GM21526 (cell line): ENCODE measurements around the gene PTPRF.
"Not testable (repeated sequence)": the region's sequence is repeated elsewhere in the genome, so short reads cannot be mapped to it uniquely, and the experiment has no call there.

Source experiments
- ATAC-seq: cut with Tn5 transposase; IDR thresholded peaks from one replicate; pipeline ENCODE4 v1.9.1; 2021; ENCODE audit warnings: moderate library complexity; ENCODE audit not compliant: unreplicated experiment, low FRiP score

The PTPRF gene

GRCh38 chr1:43620956-43621355 is 90.3 kb downstream of the PTPRF start:
- no peak for ATAC-seq

- ATAC-seq, result no peak
Observed at GRCh38 chr1:43621386-43621785, 90.7 kb downstream of the PTPRF start.

GRCh38 chr1:43621861-43622260 is 91.2 kb downstream of the PTPRF start:
- no peak for ATAC-seq

- ATAC-seq, result no peak
Observed at GRCh38 chr1:43622471-43622870, 91.8 kb downstream of the PTPRF start.

GRCh38 chr1:43622901-43623780 is 92.5 kb downstream of the PTPRF start:
- no peak for ATAC-seq

- no peak for ATAC-seq
Observed at GRCh38 chr1:43625063-43625780, 94.5 kb downstream of the PTPRF start.

GRCh38 chr1:43632135-43632670 is 101.5 kb downstream of the PTPRF start:
- no peak for ATAC-seq

- no peak for ATAC-seq
Observed at GRCh38 chr1:43634721-43635120, 104.0 kb downstream of the PTPRF start.

GRCh38 chr1:43636006-43636641 is 105.4 kb downstream of the PTPRF start:
- ATAC-seq, result no peak

GRCh38 chr1:43637267-43637666 is 106.6 kb downstream of the PTPRF start:
- ATAC-seq, result no peak

- ATAC-seq, result not testable (repeated sequence)
Observed at GRCh38 chr1:43638381-43638780, 107.7 kb downstream of the PTPRF start.

- no peak for ATAC-seq
Observed at GRCh38 chr1:43639976-43640794, 109.5 kb downstream of the PTPRF start.

GRCh38 chr1:43644558-43644957 is 113.9 kb downstream of the PTPRF start:
- ATAC-seq, result no peak

GRCh38 chr1:43645461-43645860 is 114.8 kb downstream of the PTPRF start:
- no peak for ATAC-seq

GRCh38 chr1:43647331-43647730 is 116.6 kb downstream of the PTPRF start:
- ATAC-seq, result not testable (repeated sequence)

GRCh38 chr1:43648221-43648847 is 117.7 kb downstream of the PTPRF start:
- ATAC-seq, result no peak

- ATAC-seq, result no peak
Observed at GRCh38 chr1:43648876-43649477, 118.3 kb downstream of the PTPRF start.

GRCh38 chr1:43650310-43651085 is 119.8 kb downstream of the PTPRF start:
- ATAC-seq, result peak; percentile 59

- ATAC-seq, result no peak
Observed at GRCh38 chr1:43651188-43651587, 120.5 kb downstream of the PTPRF start.
